A549 (cell line): Measurements from ENCODE around the gene ADGRL1. TPM values are rescaled to one million over a fixed set of nuclear protein-coding genes. Genes with fewer than 3 reads are reported as not detected.
A peak's percentile ranks its signal among the peaks of the same experiment; 100 is the strongest.
"Not testable (repeated sequence)": the region's sequence is repeated elsewhere in the genome, so short reads cannot be mapped to it uniquely, and the experiment has no call there.

Experiments
- ATAC-seq, 2 experiments: fragments of 200-7000 bp in 1 of 2; fragments of >200 bp in 1 of 2; cut with Nextera tagmentation in 1 of 2; cut with Tn5 transposase in 1 of 2; 3 replicates each; pipeline versions ENCODE4 v1.8.0 to v1.9.1; 2018 to 2020; ENCODE audit warnings: mild to moderate bottlenecking in 1 of 2, moderate library complexity in 1 of 2
- CTCF ChIA-PET: fragments of 300-600 bp; sonication (Branson Sonifier 250); formaldehyde crosslinking; extraction: SDS; loops from one replicate; lab custom pipeline; 2021; ENCODE audit warnings: antibody characterized with exemption, inconsistent platforms; lab: Yijun Ruan, JAX
- POLR2A ChIA-PET: fragments of 350-600 bp; formaldehyde crosslinking; extraction: SDS; loops from one replicate; lab custom pipeline; 2021; ENCODE audit warnings: antibody characterized with exemption, inconsistent platforms; lab: Yijun Ruan, JAX
- DNase-seq, 2 experiments: peaks; one replicate each; pipeline versions ENCODE4 v3.0.0 to v3.0.0-alpha.2; 2011 to 2016; ENCODE audit warnings: low read depth in 1 of 2, low spot score in 1 of 2
- FAIRE-seq: peaks from 2 replicates; lab custom pipeline; 2011; peaks lifted over from hg19 to GRCh38; lab: Jason Lieb, UNC
- H3K27ac ChIP-seq, 2 experiments: fragments of >200 bp; sonication (Bioruptor Twin); formaldehyde crosslinking; 3 replicates each; pipeline ENCODE4 v1.5.1; 2016 to 2017
- H3K4me1 ChIP-seq: fragments of >200 bp; sonication (Bioruptor Twin); formaldehyde crosslinking; 3 replicates; pipeline ENCODE4 v1.6.1; 2016
- H3K4me2 ChIP-seq: fragments of >200 bp; sonication (Bioruptor Twin); formaldehyde crosslinking; 3 replicates; pipeline ENCODE4 v1.6.1; 2016
- H3K4me3 ChIP-seq: fragments of >200 bp; sonication (Bioruptor Twin); formaldehyde crosslinking; 3 replicates; pipeline ENCODE4 v1.5.1; 2016
- H3K9me3 ChIP-seq: fragments of >200 bp; sonication (Bioruptor Twin); formaldehyde crosslinking; 3 replicates; pipeline ENCODE4 v1.6.1; 2016
- CEBPB ChIP-seq, 2 experiments: fragments of >200 bp in 1 of 2; sonication (Bioruptor Twin) in 1 of 2; formaldehyde crosslinking in 1 of 2; IDR thresholded peaks; 2 replicates each; pipeline ENCODE4 v1.6.1; 2012 to 2016
- HDAC2 ChIP-seq: fragments of 200-600 bp; sonication (generic); IDR thresholded peaks from 2 replicates; pipeline ENCODE4 v1.6.1; 2016
- HOXB5 ChIP-seq: fragments of 250-450 bp; sonication (Bioruptor Pico); IDR thresholded peaks from 2 replicates; pipeline ENCODE4 v1.5.0; 2020; ENCODE audit warnings: mild to moderate bottlenecking, moderate library complexity
- JUN ChIP-seq, 2 experiments: fragments of >200 bp; sonication (Bioruptor Twin); formaldehyde crosslinking; IDR thresholded peaks; 2 replicates in 1 of 2; 3 replicates in 1 of 2; pipeline ENCODE4 v1.6.1; 2016 to 2017
- MAX ChIP-seq: IDR thresholded peaks from 2 replicates; pipeline ENCODE4 v1.6.1; 2012
- MAZ ChIP-seq: fragments of 150-350 bp; IDR thresholded peaks from 2 replicates; pipeline ENCODE4 v1.6.1; 2014; ENCODE audit warnings: antibody characterized with exemption, low read depth, low read length, borderline replicate concordance
- PHF8 ChIP-seq: fragments of 200-600 bp; sonication (generic); IDR thresholded peaks from 2 replicates; pipeline ENCODE4 v1.6.1; 2016; ENCODE audit warnings: low read depth, mild to moderate bottlenecking, antibody characterized with exemption, moderate library complexity, borderline replicate concordance
- WGBS: methylation state at CpG from one replicate; pipeline ENCODE4 v1.1.6; 2017; ENCODE audit errors: missing lambda C conversion rate; 5-methylcytosine and 5-hydroxymethylcytosine counted together
- polyA plus RNA-seq, 4 experiments: library from polyadenylated mRNA; depleted of rRNA in 3 of 4; stranded (reverse); fragments of >200 nt; fragmentation: RNase III in 1 of 4; extraction: RNeasy Plus Mini Kit Qiagen cat#74134 plus additional on column Dnase treatment in 1 of 4; gene quantifications; 2 replicates in 3 of 4; 3 replicates in 1 of 4; pipeline ENCODE4 v1.2.3, GENCODE V29; 2011 to 2017

The ADGRL1 gene
- polyA plus RNA-seq, 2 of the 4 experiments (the other 2 are of a cell fraction): 3.9 to 6.0 TPM

- H3K4me3 ChIP-seq: no peak overlapping the region
- TF ChIP-seq HDAC2: no peak
- TF ChIP-seq MAZ: no peak
- no peak for ATAC-seq
- no peak overlapping the region for H3K4me2 ChIP-seq
- FAIRE-seq: no peak
- no peak overlapping the region for H3K27ac ChIP-seq
- 0 out of 3 replicates have a peak, but pooled peaks cover 2% of the 10 kb centered on the region for H3K4me1 ChIP-seq
- POLR2A ChIA-PET: no interaction called here
- 52% methylated on average over 2 of the region's 2 CpGs for WGBS
- no peaks in the 10 kb centered on the region for H3K9me3 ChIP-seq
- CTCF ChIA-PET: interaction anchor here (0.6 kb wide), 1 partner anchor 151 kb away, joined by 3 read pairs; no protein-coding TSS in a partner anchor
- DNase-seq: no peak
These were observed 8.6 kb upstream of the ADGRL1 start for GRCh38 chr19:14214580-14214979.

- H3K4me2 ChIP-seq, FAIRE-seq, POLR2A ChIA-PET, ATAC-seq, H3K4me1 ChIP-seq, H3K27ac ChIP-seq, DNase-seq, H3K9me3 ChIP-seq, H3K4me3 ChIP-seq: not testable (repeated sequence)
- 55% methylated on average over 9 of the region's 9 CpGs for WGBS
- CTCF ChIA-PET: interaction anchor here (1.1 kb wide), 1 partner anchor 139 kb away, joined by 4 read pairs; no protein-coding TSS in a partner anchor
These were observed 4.2 kb upstream of the ADGRL1 start for GRCh38 chr19:14210182-14210581.

GRCh38 chr19:14209401-14209800 is 3.4 kb upstream of the ADGRL1 start:
- ATAC-seq, DNase-seq, H3K4me3 ChIP-seq, H3K9me3 ChIP-seq, POLR2A ChIA-PET, FAIRE-seq, H3K4me1 ChIP-seq: not testable (repeated sequence)
- Histone ChIP-seq H3K4me2 (peak overlapping the region; percentile 56), H3K27ac (peak overlapping the region in 1 of 2 experiments; percentile 51; a peak in 1 of 6 replicates)
- CTCF ChIA-PET: interaction anchor here (1.2 kb wide), 1 partner anchor 9 kb away, joined by 4 read pairs; no protein-coding TSS in a partner anchor
- 23% methylated on average over 4 of the region's 40 CpGs for WGBS

GRCh38 chr19:14208496-14208895 is 2.5 kb upstream of the ADGRL1 start:
- DNase-seq, H3K4me1 ChIP-seq, H3K9me3 ChIP-seq, H3K4me3 ChIP-seq, H3K4me2 ChIP-seq, FAIRE-seq, POLR2A ChIA-PET, H3K27ac ChIP-seq, ATAC-seq: not testable (repeated sequence)
- CTCF ChIA-PET: interaction anchor here (0.6 to 1.3 kb wide), 3 partner anchors 9 to 227 kb away, joined by 3 to 4 read pairs (median 4); no protein-coding TSS in a partner anchor
- 50% methylated on average over 9 of the region's 9 CpGs for WGBS

GRCh38 chr19:14207796-14208195 is 1.8 kb upstream of the ADGRL1 start:
- CTCF ChIA-PET: interaction anchor here (0.7 to 1.3 kb wide), 2 partner anchors 128 to 198 kb away, joined by 3 to 4 read pairs; no protein-coding TSS in a partner anchor
- Histone ChIP-seq H3K4me2 (peak overlapping the region; percentile 95; the same call in 2 of the 3 replicates), H3K27ac (peak overlapping the region; percentile 92 to 99; a peak in 4 of 6 replicates)
- H3K4me3 ChIP-seq, DNase-seq, H3K9me3 ChIP-seq, POLR2A ChIA-PET, H3K4me1 ChIP-seq: not testable (repeated sequence)
- ATAC-seq: peak in 1 of 2 experiments; percentile 28; a peak in 3 of 6 replicates
- WGBS: 27% methylated on average over 7 of the region's 7 CpGs
- FAIRE-seq: peak; percentile 73

- CTCF ChIA-PET: interaction anchor here (0.7 kb wide), 1 partner anchor 129 kb away, joined by 3 read pairs; no protein-coding TSS in a partner anchor
- H3K4me1 ChIP-seq, POLR2A ChIA-PET: not testable (repeated sequence)
- Histone ChIP-seq H3K4me3 (peak overlapping the region; percentile 66), H3K27ac (peak overlapping the region; percentile 92 to 99)
- ATAC-seq (peak; percentile 76 to 82), DNase-seq (peak; percentile 62 to 90)
- WGBS: under 1% methylated on average over 47 of the region's 89 CpGs
- TF ChIP-seq MAX: peak; percentile 77
- TF ChIP-seq JUN (IDR thresholded peaks at IDR 0.05): 0 out of 5 replicates have a peak, but pooled peaks of 1 of the 2 experiments have one; percentile 23
- peak; percentile 47; the same call in 1 of the 2 replicates for TF ChIP-seq PHF8
- 0 out of 2 replicates have a peak, but pooled peaks have one; percentile 17 for TF ChIP-seq HOXB5 (CRISPR knock-in tag)
- TF ChIP-seq CEBPB (IDR thresholded peaks at IDR 0.05): 0 out of 4 replicates have a peak, but pooled peaks of 1 of the 2 experiments have one; percentile 3
- TF ChIP-seq, all 56 proteins: peak for 5; not testable (repeated sequence) for 51
- peak overlapping the region; percentile 95 for H3K4me2 ChIP-seq
- not testable (repeated sequence) for H3K9me3 ChIP-seq, FAIRE-seq
These were observed 1.1 kb upstream of the ADGRL1 start for GRCh38 chr19:14206737-14207726.

GRCh38 chr19:14206308-14206707 is 339 bp upstream of the ADGRL1 start:
- WGBS: no CpG with 5 or more reads among the region's 67 CpGs

GRCh38 chr19:14204676-14205451 is 1.1 kb downstream of the ADGRL1 start:
- Histone ChIP-seq H3K27ac (peak overlapping the region in 1 of 2 experiments; percentile 99; a peak in 5 of 6 replicates), H3K4me3 (peak overlapping the region; percentile 66), H3K4me2 (peak overlapping the region; percentile 95)
- FAIRE-seq, DNase-seq, H3K4me1 ChIP-seq, ATAC-seq, H3K9me3 ChIP-seq, POLR2A ChIA-PET: not testable (repeated sequence)
- WGBS: 83% methylated on average over 9 of the region's 28 CpGs
- CTCF ChIA-PET: interaction anchor here (17.3 kb wide), 1 partner anchor 144 kb away, joined by 202 read pairs; no protein-coding TSS in a partner anchor

More at GRCh38 chr19:14206308-14206707, 339 bp upstream of the ADGRL1 start:
- Histone ChIP-seq H3K4me2 (peak overlapping the region; percentile 95), H3K27ac (peak overlapping the region; percentile 92 to 99), H3K4me3 (peak overlapping the region; percentile 66)
- FAIRE-seq, H3K4me1 ChIP-seq, H3K9me3 ChIP-seq, DNase-seq, POLR2A ChIA-PET: not testable (repeated sequence)
- CTCF ChIA-PET: interaction anchor here (0.6 kb wide), 1 partner anchor 97 kb away, joined by 3 read pairs; no protein-coding TSS in a partner anchor
- ATAC-seq: peak in 1 of 2 experiments; percentile 27; a peak in 3 of 6 replicates
